Caco-2 (cell line): Measurements from ENCODE around the gene SRGAP1. TPM values are rescaled to one million over a fixed set of nuclear protein-coding genes. Genes with fewer than 3 reads are reported as not detected.

Experiments used
- BruUV-seq: library from RNA; stranded (reverse); fragments of 400-500 nt; replicated peaks from 2 replicates; lab custom pipeline; 2021; lab: Mats Ljungman, UMichigan
- CTCF ChIA-PET: fragments of 300-600 bp; sonication (Branson Sonifier 250); formaldehyde crosslinking; loops from one replicate; lab custom pipeline; 2022; ENCODE audit warnings: antibody characterized with exemption; lab: Charles Lee
- POLR2A ChIA-PET: fragments of 300-600 bp; sonication (Branson Sonifier 250); formaldehyde crosslinking; loops from one replicate; lab custom pipeline; 2022; ENCODE audit warnings: antibody characterized with exemption; lab: Charles Lee
- DNase-seq, 2 experiments: peaks; one replicate each; pipeline versions ENCODE4 v3.0.0 to v3.0.0-alpha.2; 2020 to 2022
- H3K27me3 ChIP-seq: replicated peaks from 2 replicates; pipeline ENCODE4 v1.6.0; 2011; ENCODE audit warnings: low read length; ENCODE audit not compliant: control insufficient read depth, insufficient read depth
- H3K36me3 ChIP-seq: 2 replicates; pipeline ENCODE4 v1.5.1; 2011; ENCODE audit warnings: low read length; ENCODE audit not compliant: control insufficient read depth, insufficient read depth
- H3K4me1 ChIP-seq: fragments of 250-450 bp; sonication (Bioruptor Pico); 2 replicates; pipeline ENCODE4 v1.5.1; 2020; ENCODE audit warnings: mild to moderate bottlenecking
- H3K4me3 ChIP-seq: 2 replicates; pipeline ENCODE4 v1.5.1; 2011; ENCODE audit warnings: low read depth, mild to moderate bottlenecking, control low read depth, low read length
- H3K9me3 ChIP-seq: fragments of 250-450 bp; sonication (Bioruptor Pico); 2 replicates; pipeline ENCODE4 v1.5.1; 2020; ENCODE audit warnings: mild to moderate bottlenecking, moderate library complexity
- H3K27ac Mint-ChIP-seq: one replicate; pipeline ENCODE4 v1.8.0; 2022; ENCODE audit warnings: mixed read lengths; ENCODE audit not compliant: unreplicated experiment
- H3K27me3 Mint-ChIP-seq: one replicate; pipeline ENCODE4 v1.8.0; 2022; ENCODE audit warnings: mixed read lengths; ENCODE audit not compliant: insufficient read depth, unreplicated experiment
- H3K36me3 Mint-ChIP-seq: one replicate; pipeline ENCODE4 v1.8.0; 2022; ENCODE audit warnings: mild to moderate bottlenecking, mixed read lengths; ENCODE audit not compliant: insufficient read depth, unreplicated experiment
- H3K4me1 Mint-ChIP-seq: one replicate; pipeline ENCODE4 v1.8.0; 2022; ENCODE audit warnings: low read depth, mixed read lengths; ENCODE audit not compliant: unreplicated experiment
- H3K4me3 Mint-ChIP-seq: one replicate; pipeline ENCODE4 v1.8.0; 2022; ENCODE audit warnings: mild to moderate bottlenecking, moderate library complexity, mixed read lengths; ENCODE audit not compliant: unreplicated experiment
- H3K9me3 Mint-ChIP-seq: one replicate; pipeline ENCODE4 v1.8.0; 2022; ENCODE audit warnings: mixed read lengths; ENCODE audit not compliant: unreplicated experiment
- CTCF ChIP-seq, 2 experiments: fragments of 200-600 bp in 1 of 2; IDR thresholded peaks; 1 replicate in 1 of 2; 2 replicates in 1 of 2; pipeline versions ENCODE4 v1.5.1 to v1.8.0; 2011 to 2022; ENCODE audit warnings: antibody characterized with exemption in 1 of 2, control low read depth in 1 of 2, inconsistent platforms in 1 of 2, low read depth in 1 of 2, low read length in 1 of 2, mild to moderate bottlenecking in 1 of 2, moderate library complexity in 1 of 2; ENCODE audit not compliant: insufficient read depth in 1 of 2, severe bottlenecking in 1 of 2, unreplicated experiment in 1 of 2
- intact Hi-C: fragments of 100-400 bp; cut with micrococcal nuclease; formaldehyde crosslinking; loops from one replicate; pipeline ENCODE4 v1.10.0; 2022; ENCODE audit not compliant: unreplicated experiment
- total RNA-seq: library from RNA; stranded (reverse); gene quantifications from 2 replicates; pipeline ENCODE4 v1.2.3, GENCODE V29; 2022

The SRGAP1 gene
- total RNA-seq, 1 experiment from 2014 or later = 22.1 TPM

GRCh38 chr12:63985945-63986344 is 141.4 kb downstream of the SRGAP1 start:
- Histone ChIP-seq H3K9me3 (no peaks in the 10 kb centered on the region), H3K36me3 (no peaks in the 10 kb centered on the region), H3K4me3 (no peak overlapping the region), H3K27me3 (no peaks in the 10 kb centered on the region), H3K4me1 (0 out of 2 replicates have a peak, but pooled peaks cover 4% of the 10 kb centered on the region)
- H3K27ac Mint-ChIP-seq = no peak overlapping the region
- H3K36me3 Mint-ChIP-seq = peaks cover 18% of the 10 kb centered on the region
- H3K4me1 Mint-ChIP-seq = peaks cover 7% of the 10 kb centered on the region
- no peaks in the 10 kb centered on the region for H3K9me3 Mint-ChIP-seq
- no TSS peak for BruUV-seq
- POLR2A ChIA-PET = no interaction called here
- H3K4me3 Mint-ChIP-seq = no peak overlapping the region
- intact Hi-C loops = no loop called here
- no peaks in the 10 kb centered on the region for H3K27me3 Mint-ChIP-seq
- CTCF ChIA-PET = interaction anchor here (0.6 kb wide), 1 partner anchor 113 kb away, joined by 5 read pairs; no protein-coding TSS in a partner anchor
- no peak for TF ChIP-seq CTCF (IDR thresholded peaks at IDR 0.05; ENCODE audit: insufficient read depth in 1 of 2, low read depth in 1 of 2, low read length in 1 of 2, severe bottlenecking in 1 of 2, unreplicated experiment in 1 of 2)
- DNase-seq = no peak

- Mint-ChIP-seq H3K36me3 (peaks cover 13% of the 10 kb centered on the region), H3K4me1 (peaks cover 27% of the 10 kb centered on the region), H3K4me3 (no peak overlapping the region), H3K9me3 (no peaks in the 10 kb centered on the region), H3K27me3 (no peaks in the 10 kb centered on the region), H3K27ac (no peak overlapping the region)
- Histone ChIP-seq H3K9me3 (no peaks in the 10 kb centered on the region), H3K4me3 (no peak overlapping the region), H3K27me3 (no peaks in the 10 kb centered on the region), H3K4me1 (peaks cover 16% of the 10 kb centered on the region), H3K36me3 (no peaks in the 10 kb centered on the region)
- intact Hi-C loops = no loop called here
- no TSS peak for BruUV-seq
- TF ChIP-seq CTCF (IDR thresholded peaks at IDR 0.05; ENCODE audit: insufficient read depth in 1 of 2, low read depth in 1 of 2, low read length in 1 of 2, severe bottlenecking in 1 of 2, unreplicated experiment in 1 of 2) = no peak
- CTCF ChIA-PET = no interaction called here
- POLR2A ChIA-PET = no interaction called here
- no peak for DNase-seq
Measured at GRCh38 chr12:63989301-63989845, 144.9 kb downstream of the SRGAP1 start.

GRCh38 chr12:63990828-63991547 is 146.5 kb downstream of the SRGAP1 start:
- ChIA-PET CTCF (no interaction called here), POLR2A (no interaction called here)
- H3K36me3 Mint-ChIP-seq = peaks cover 5% of the 10 kb centered on the region
- H3K4me3 Mint-ChIP-seq = no peak overlapping the region
- H3K27me3 Mint-ChIP-seq = no peaks in the 10 kb centered on the region
- no TSS peak for BruUV-seq
- no peak overlapping the region for H3K27ac Mint-ChIP-seq
- intact Hi-C loops = loop anchor here (5.0 kb wide), 1 partner anchor 46 kb away; no protein-coding TSS in a partner anchor
- H3K9me3 ChIP-seq = no peaks in the 10 kb centered on the region
- no peak for TF ChIP-seq CTCF (IDR thresholded peaks at IDR 0.05; ENCODE audit: insufficient read depth in 1 of 2, low read depth in 1 of 2, low read length in 1 of 2, severe bottlenecking in 1 of 2, unreplicated experiment in 1 of 2)
- H3K9me3 Mint-ChIP-seq = no peaks in the 10 kb centered on the region
- H3K36me3 ChIP-seq = no peaks in the 10 kb centered on the region
- no peak for DNase-seq
- H3K4me1 ChIP-seq = peaks cover 16% of the 10 kb centered on the region
- H3K4me1 Mint-ChIP-seq = peaks cover 20% of the 10 kb centered on the region
- no peaks in the 10 kb centered on the region for H3K27me3 ChIP-seq
- no peak overlapping the region for H3K4me3 ChIP-seq
